ENCODE data around the gene AP3B1.

- no peak for TF ChIP-seq CTCF (IDR thresholded peaks at IDR 0.05; ENCODE audit: low read depth, low read length)
- TF ChIP-seq EZH2phosphoT487 (IDR thresholded peaks at IDR 0.05; ENCODE audit: low read depth): no peak
Observed at GRCh38 chr5:77993855-77994318, 300.6 kb downstream of the AP3B1 start.

Measured in OCI-LY3 (cell line).